GM19193 (cell line): ENCODE measurements around the gene ACSM6.

Experiments
- POLR2A ChIP-seq: IDR thresholded peaks from 4 replicates; pipeline ENCODE4 v1.6.1; 2011; ENCODE audit not compliant: insufficient read depth, insufficient read length; ENCODE audit errors: extremely low read depth

ACSM6 gene

GRCh38 chr10:95236068-95236903 is 42.2 kb downstream of the ACSM6 start:
- no peak for TF ChIP-seq POLR2A

- TF ChIP-seq POLR2A = no peak
These were observed 43.5 kb downstream of the ACSM6 start for GRCh38 chr10:95237376-95238170.

GRCh38 chr10:95240811-95241210 is 46.8 kb downstream of the ACSM6 start:
- no peak for TF ChIP-seq POLR2A

GRCh38 chr10:95241533-95241932 is 47.5 kb downstream of the ACSM6 start:
- TF ChIP-seq POLR2A = no peak

GRCh38 chr10:95242581-95243317 is 48.7 kb downstream of the ACSM6 start:
- no peak for TF ChIP-seq POLR2A

GRCh38 chr10:95243318-95243617 is 49.2 kb downstream of the ACSM6 start:
- TF ChIP-seq POLR2A = no peak

- no peak for TF ChIP-seq POLR2A
These were observed 50.1 kb downstream of the ACSM6 start for GRCh38 chr10:95244152-95244551.

- no peak for TF ChIP-seq POLR2A
These were observed 51.5 kb downstream of the ACSM6 start for GRCh38 chr10:95245425-95246055.

- no peak for TF ChIP-seq POLR2A
These were observed 52.6 kb downstream of the ACSM6 start for GRCh38 chr10:95246582-95247051.

- TF ChIP-seq POLR2A = no peak
These were observed 53.3 kb downstream of the ACSM6 start for GRCh38 chr10:95247200-95247880.

GRCh38 chr10:95247881-95248583 is 54.0 kb downstream of the ACSM6 start:
- no peak for TF ChIP-seq POLR2A

GRCh38 chr10:95248989-95249388 is 55.0 kb downstream of the ACSM6 start:
- TF ChIP-seq POLR2A = no peak

- TF ChIP-seq POLR2A = no peak
These were observed 55.4 kb downstream of the ACSM6 start for GRCh38 chr10:95249467-95249866.

GRCh38 chr10:95250856-95251255 is 56.8 kb downstream of the ACSM6 start:
- TF ChIP-seq POLR2A = no peak
